ES-I3 (cell line): ENCODE results near the gene MMP7.

Experiments used
- H3K36me3 ChIP-seq: 2 replicates; pipeline ENCODE4 v1.6.1; 2013; ENCODE audit warnings: mild to moderate bottlenecking, low read length, control low read depth, moderate library complexity; ENCODE audit not compliant: insufficient read depth
- H3K4me1 ChIP-seq: 2 replicates; pipeline ENCODE4 v1.6.1; 2013; ENCODE audit warnings: mild to moderate bottlenecking, control low read depth, low read length; ENCODE audit not compliant: insufficient read depth
- H3K9ac ChIP-seq: 2 replicates; pipeline ENCODE4 v1.6.1; 2013; ENCODE audit warnings: low read depth, mild to moderate bottlenecking, low read length, moderate library complexity
- H3K9me3 ChIP-seq: 2 replicates; pipeline ENCODE4 v1.6.1; 2013; ENCODE audit warnings: mild to moderate bottlenecking, low read length, moderate library complexity; ENCODE audit not compliant: control insufficient read depth, insufficient read depth

The MMP7 gene, protein sequence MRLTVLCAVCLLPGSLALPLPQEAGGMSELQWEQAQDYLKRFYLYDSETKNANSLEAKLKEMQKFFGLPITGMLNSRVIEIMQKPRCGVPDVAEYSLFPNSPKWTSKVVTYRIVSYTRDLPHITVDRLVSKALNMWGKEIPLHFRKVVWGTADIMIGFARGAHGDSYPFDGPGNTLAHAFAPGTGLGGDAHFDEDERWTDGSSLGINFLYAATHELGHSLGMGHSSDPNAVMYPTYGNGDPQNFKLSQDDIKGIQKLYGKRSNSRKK

DNA sequence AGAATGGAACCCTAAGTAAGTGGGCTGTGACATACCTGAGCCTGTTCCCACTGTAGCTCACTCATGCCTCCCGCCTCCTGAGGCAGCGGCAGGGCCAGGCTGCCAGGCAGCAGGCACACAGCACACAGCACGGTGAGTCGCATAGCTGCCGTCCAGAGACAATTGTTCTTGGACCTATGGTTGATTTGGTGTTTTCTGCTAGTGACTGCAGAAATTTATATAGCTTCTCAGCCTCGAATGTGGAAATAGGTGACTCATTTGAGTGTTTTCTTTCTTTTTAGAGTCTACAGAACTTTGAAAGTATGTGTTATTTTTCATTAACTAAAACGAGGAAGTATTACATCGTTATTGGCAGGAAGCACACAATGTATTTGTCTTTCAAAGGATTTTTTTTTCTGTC lies at the start of gene MMP7:
MMP7 (minus strand) TSS at position 190 of the 400 bp plus-strand sequence; CDS start at position 143, 47 bp downstream.
- H3K9ac ChIP-seq = no peak within 1 kb of the TSS
- H3K4me1 ChIP-seq = no peaks in the 10 kb centered on the region
- no peaks in the 10 kb centered on the region for H3K9me3 ChIP-seq
- no peaks in the 10 kb centered on the region for H3K36me3 ChIP-seq

DNA sequence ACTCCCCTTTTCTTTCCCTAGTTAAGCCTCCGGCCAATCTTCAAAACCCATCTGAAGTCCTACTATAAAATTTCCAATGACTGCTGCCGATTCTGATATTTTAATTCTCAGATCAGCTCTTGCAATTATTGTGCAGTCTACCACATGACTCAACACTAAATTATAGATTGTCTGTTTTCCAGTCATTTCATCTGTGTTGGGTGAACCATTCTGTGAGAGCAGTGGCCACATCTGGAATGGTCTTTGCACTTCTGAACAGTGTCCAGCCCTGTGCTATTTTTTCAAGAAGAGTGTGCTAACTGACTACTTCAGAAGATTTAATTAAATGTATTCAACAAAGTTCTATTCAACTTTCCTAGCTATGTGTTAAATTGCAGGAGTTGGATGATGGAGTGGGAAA lies 47.2 kb upstream of the MMP7 start:
- Histone ChIP-seq H3K4me1 (no peaks in the 10 kb centered on the region), H3K9ac (no peak overlapping the region), H3K9me3 (no peaks in the 10 kb centered on the region), H3K36me3 (no peaks in the 10 kb centered on the region)

DNA sequence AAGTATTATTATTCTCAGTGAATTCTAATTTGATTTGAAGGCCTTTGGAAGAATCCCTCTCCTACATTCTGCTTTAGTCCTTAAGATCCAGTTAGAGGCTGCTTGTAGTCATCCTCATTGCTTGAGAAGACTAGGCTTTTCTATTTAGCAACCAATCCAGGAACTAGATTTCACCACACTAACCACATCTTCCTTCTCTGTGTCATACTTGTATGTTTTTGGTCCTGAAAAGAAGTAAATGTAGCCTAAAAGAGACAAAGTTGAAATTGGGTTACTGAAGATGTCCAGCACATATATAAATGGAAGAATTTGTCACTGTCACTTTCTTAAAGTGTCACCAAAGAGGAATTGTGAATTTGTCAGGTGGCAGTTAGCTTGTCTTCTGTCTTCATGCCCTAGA lies 46.6 kb upstream of the MMP7 start:
- Histone ChIP-seq H3K9ac (no peak overlapping the region), H3K36me3 (no peaks in the 10 kb centered on the region), H3K4me1 (no peaks in the 10 kb centered on the region), H3K9me3 (no peaks in the 10 kb centered on the region)

DNA sequence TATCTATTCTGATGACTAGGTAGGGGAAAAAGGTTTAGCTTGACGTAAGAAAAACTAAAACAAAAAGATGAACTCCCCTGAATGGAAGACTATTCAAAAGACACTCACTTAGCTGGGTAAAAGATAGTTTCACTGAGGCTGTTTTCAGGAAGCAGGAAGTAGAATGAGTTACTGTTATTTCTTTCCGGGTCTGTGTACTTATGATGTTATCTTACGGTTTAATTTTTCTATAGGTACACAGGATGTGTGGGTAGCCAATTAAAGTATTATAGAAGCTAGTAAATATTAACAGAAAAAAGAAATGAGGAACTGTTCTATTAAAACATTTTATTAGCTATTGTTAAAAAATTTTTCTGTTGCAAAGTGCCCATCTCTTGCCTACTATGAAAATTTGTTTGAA lies 45.8 kb upstream of the MMP7 start:
- Histone ChIP-seq H3K9ac (no peak overlapping the region), H3K9me3 (no peaks in the 10 kb centered on the region), H3K36me3 (no peaks in the 10 kb centered on the region), H3K4me1 (no peaks in the 10 kb centered on the region)

DNA sequence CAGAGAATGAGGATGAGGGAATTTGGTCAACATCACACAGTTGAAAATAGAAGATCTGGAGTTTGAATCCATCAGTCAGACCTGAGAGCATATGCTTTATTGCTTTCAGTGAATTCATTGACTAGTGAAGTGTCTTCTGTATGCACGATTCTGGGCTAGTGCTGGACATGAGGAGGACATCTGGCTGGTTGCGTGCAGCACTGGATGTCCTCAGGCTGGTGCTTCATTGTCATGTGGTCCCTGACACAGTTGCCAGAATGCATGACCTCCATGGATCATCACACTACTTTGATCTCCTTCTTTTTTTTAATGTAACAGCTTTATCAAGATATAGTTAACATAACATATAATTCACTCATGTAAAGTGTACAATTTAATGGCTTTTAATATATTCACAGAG lies 44.5 kb upstream of the MMP7 start:
- Histone ChIP-seq H3K4me1 (no peaks in the 10 kb centered on the region), H3K9me3 (0 out of 2 replicates have a peak, but pooled peaks cover under 1% of the 10 kb centered on the region), H3K9ac (no peak overlapping the region), H3K36me3 (no peaks in the 10 kb centered on the region)

DNA sequence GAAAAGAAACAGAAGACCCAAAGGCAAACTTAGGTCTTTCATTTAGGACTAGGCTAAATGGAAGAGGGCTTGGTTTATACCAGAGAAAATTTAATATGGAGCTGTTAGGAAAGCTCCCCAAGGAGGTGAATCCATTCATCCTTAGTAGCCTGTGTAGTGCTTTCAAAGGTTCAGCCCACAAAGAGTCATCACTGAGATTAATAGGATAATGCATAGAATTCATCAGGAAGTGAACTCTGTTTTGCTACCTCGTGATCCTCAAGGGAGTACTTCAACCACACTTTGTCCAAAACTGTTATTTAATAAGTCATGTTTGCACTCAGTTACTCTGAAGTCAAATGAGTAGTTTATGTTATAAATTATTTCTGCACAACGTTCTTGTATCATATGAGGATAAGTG lies 43.3 kb upstream of the MMP7 start:
- H3K4me1 ChIP-seq = no peaks in the 10 kb centered on the region
- no peaks in the 10 kb centered on the region for H3K36me3 ChIP-seq
- no peak overlapping the region for H3K9ac ChIP-seq
- peaks cover 12% of the 10 kb centered on the region; the same call in 1 of the 2 replicates for H3K9me3 ChIP-seq

DNA sequence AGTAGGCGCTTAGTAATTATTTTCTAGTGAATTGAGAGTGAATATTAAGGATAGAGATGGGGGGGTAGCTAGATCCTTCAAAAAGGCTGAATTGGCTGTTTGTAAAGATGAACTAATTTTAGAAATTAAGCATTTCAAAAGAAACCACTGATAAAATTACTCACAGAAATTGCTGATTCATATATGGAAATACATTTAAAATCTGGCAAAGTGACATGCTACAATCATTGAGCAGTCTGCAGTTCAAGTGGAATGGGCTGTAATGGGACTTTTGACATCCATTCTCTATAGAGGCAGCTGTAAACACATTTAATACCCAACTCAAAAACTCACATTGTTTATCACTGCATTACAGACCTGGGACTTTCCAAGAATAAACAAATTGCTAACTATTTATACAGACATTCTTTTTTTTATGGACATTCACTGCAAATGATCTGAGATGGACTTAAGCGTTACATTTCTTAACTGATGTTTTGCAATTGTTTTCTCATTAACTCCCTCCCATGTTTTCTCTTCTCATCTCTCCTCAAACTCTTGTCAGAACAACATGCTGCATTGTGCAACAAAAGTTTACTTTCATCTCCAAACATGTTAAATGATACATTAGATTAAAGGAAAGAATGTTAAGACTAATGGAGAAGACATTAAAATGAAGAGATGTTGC lies 42.1 kb upstream of the MMP7 start:
- Histone ChIP-seq H3K9me3 (peaks cover 18% of the 10 kb centered on the region; the same call in 1 of the 2 replicates), H3K36me3 (no peaks in the 10 kb centered on the region), H3K4me1 (no peaks in the 10 kb centered on the region), H3K9ac (no peak overlapping the region)

DNA sequence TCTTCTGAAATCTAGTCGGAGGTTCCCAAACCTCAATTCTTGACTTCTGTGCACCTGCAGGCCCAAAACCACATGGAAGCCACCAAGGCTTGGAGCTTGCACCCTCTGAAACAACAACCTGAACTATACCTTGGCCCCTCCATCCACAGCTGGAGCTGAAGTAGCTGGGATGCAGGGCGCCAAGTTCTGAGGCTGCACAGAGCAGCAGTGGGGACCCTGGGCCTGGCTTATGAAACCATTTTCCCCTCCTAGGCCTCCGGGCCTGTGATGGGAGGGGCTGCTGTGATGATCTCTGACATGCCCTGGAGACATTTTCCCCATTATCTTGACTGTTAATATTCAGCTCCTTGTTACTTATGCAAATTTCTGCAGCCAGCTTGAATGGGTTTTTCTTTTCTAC lies 38.3 kb upstream of the MMP7 start:
- H3K9ac ChIP-seq = no peak overlapping the region
- peaks cover 25% of the 10 kb centered on the region; the same call in 1 of the 2 replicates for H3K9me3 ChIP-seq
- no peaks in the 10 kb centered on the region for H3K4me1 ChIP-seq
- no peaks in the 10 kb centered on the region for H3K36me3 ChIP-seq

DNA sequence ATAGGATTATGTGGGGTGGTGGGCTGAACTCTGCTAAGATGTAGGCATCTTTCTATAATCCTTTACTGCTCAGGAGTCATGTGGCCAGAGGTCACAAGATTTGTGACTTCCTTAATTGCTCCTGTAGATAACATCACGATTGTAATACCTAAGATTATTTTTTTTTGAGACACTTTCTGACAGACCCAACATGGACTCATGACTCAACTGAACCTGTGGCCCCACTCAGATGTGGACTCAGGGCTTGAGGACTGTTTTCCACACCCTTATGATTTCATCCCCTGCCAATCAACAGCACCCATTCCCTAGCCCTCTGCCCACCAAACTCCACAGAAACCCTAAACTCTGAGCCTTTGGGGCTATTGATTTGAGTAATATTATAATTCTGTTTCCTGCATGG lies 35.6 kb upstream of the MMP7 start:
- no peak overlapping the region for H3K9ac ChIP-seq
- H3K4me1 ChIP-seq = no peaks in the 10 kb centered on the region
- peaks cover 25% of the 10 kb centered on the region; the same call in 1 of the 2 replicates for H3K9me3 ChIP-seq
- H3K36me3 ChIP-seq = no peaks in the 10 kb centered on the region

DNA sequence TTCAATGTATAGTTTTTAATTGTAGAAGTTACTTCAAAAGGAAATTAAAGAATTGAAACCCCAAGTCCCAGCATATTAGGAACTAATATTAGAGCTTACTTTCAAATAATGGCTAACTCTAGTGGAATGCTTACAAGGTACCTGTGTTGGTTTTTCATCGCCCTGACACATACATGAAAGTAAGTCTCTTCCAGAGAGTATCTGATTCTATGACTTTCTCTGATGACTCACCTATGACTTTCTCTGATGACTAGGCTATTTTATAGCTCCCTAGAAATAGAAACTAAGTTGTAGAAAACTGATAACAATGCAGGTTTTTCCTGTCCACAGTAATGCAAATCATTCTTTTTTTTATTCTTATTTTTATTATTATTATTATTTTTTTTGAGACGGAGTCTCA lies 33.6 kb upstream of the MMP7 start:
- H3K4me1 ChIP-seq = 0 out of 2 replicates have a peak, but pooled peaks cover 4% of the 10 kb centered on the region
- H3K9ac ChIP-seq = no peak overlapping the region
- H3K9me3 ChIP-seq = peaks cover 16% of the 10 kb centered on the region; the same call in 1 of the 2 replicates
- H3K36me3 ChIP-seq = no peaks in the 10 kb centered on the region

DNA sequence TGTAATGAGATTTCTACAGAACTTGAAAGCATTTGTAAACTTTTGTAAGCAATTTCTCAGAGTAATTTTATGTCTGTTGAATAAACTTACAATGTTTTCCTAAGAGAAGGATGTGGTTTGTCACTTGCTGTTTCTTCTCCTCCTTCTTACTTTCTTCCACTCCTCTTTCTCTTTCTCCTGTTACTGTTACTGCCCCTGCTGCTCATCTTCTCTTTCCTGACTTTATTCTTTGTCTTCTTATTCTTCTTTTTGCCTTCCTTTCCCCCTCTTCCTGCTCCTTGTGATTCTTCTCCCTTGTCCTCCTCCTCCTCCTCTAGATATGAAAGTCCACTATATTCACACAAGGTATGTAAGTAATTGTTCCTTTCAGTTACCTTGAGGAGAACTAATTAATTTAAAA lies 31.1 kb upstream of the MMP7 start:
- peaks cover 4% of the 10 kb centered on the region; the same call in 1 of the 2 replicates for H3K9me3 ChIP-seq
- H3K4me1 ChIP-seq = 0 out of 2 replicates have a peak, but pooled peaks cover 4% of the 10 kb centered on the region
- H3K36me3 ChIP-seq = no peaks in the 10 kb centered on the region
- no peak overlapping the region; the same call in 1 of the 2 replicates for H3K9ac ChIP-seq

DNA sequence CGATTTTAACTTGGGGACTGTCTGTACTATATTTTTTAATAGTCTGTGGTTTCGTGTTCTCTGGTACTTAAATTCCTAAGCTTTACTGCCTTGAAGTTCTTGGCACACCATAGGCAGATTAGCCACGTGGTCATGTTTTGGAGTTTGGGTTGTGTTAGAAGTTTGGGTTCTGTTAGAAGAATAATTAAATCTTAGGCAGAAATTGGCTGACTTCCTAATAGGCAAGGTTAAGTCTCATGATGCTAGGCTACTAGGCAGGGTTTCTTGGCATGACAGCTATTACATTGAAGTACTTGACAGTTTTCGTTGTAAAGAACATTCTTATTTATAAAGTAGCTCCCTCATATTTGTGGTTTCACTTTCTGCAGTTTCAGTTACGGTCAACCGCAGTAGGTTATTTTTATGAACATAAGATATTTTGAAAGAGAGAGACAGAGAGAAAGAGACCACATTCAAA lies 30.0 kb upstream of the MMP7 start:
- Histone ChIP-seq H3K9me3 (peaks cover 4% of the 10 kb centered on the region; the same call in 1 of the 2 replicates), H3K9ac (no peak overlapping the region), H3K4me1 (0 out of 2 replicates have a peak, but pooled peaks cover 4% of the 10 kb centered on the region), H3K36me3 (no peaks in the 10 kb centered on the region)

DNA sequence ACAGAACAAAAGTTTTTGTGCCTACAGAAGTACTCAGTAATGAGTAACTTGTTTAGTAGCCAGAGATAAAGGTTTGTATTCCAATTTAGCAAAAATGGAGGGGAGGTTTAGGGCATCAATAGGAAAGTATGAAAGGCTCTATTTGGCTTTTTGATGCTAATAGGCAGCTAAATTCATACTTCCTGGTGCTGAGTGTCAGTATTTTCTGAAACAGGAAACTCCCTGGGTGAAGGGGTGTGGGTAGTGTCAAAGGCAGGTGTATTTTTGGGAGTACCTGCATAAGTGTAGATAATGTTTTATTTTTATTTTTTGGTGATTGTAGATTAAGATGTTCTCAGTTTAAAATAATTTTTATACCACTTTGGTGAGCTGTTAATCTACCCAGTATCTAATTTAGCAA lies 29.3 kb upstream of the MMP7 start:
- H3K36me3 ChIP-seq = no peaks in the 10 kb centered on the region
- H3K9me3 ChIP-seq = peaks cover 4% of the 10 kb centered on the region; the same call in 1 of the 2 replicates
- no peak overlapping the region for H3K9ac ChIP-seq
- 0 out of 2 replicates have a peak, but pooled peaks cover 4% of the 10 kb centered on the region for H3K4me1 ChIP-seq

DNA sequence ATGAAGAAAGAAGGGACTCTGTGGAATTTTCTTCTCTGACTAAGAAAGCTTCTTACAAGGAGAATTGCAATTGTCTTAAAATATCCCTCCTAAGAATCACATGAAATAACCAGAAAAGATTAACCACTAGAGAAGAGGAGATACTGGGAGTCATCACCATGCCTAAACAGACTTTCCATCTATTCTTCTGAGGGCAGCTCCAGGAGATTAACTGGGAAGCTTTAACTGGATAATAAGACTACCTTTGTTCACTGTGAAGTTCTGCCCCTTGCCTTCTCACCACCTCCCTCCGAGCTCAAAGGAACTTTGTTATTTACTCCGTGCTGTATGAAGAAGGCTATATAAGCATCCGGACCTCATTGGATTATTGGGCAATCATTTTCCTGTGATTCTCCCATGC lies 24.5 kb upstream of the MMP7 start:
- H3K36me3 ChIP-seq = no peaks in the 10 kb centered on the region
- 0 out of 2 replicates have a peak, but pooled peaks cover 11% of the 10 kb centered on the region for H3K4me1 ChIP-seq
- H3K9me3 ChIP-seq = peaks cover 4% of the 10 kb centered on the region; the same call in 1 of the 2 replicates
- H3K9ac ChIP-seq = no peak overlapping the region

DNA sequence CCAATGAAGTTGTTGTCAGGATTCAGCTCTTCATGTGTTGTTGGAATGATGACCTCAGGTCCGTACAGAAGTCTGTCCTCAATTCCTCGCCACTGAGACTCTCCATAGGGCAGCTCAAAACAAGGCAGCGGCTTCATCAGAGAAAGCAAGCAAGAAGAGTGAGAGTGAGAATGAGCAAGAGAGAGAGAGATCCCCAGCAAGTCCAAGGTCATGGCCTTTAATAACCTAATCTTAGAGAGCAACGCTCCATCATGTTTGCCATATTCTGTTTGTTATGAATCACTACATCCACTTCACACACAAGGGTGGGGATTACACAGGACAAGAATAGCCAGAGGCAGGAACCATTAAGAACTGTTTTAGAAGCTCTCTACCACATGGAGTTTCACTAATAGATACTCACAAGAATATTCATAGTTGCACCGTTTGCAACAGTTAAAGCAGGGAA lies 23.3 kb upstream of the MMP7 start:
- Histone ChIP-seq H3K4me1 (0 out of 2 replicates have a peak, but pooled peaks cover 7% of the 10 kb centered on the region), H3K9me3 (peaks cover 4% of the 10 kb centered on the region; the same call in 1 of the 2 replicates), H3K9ac (no peak overlapping the region), H3K36me3 (no peaks in the 10 kb centered on the region)
